Measurements from ENCODE around the gene OR8J3. TPM values are rescaled to one million over a fixed set of nuclear protein-coding genes. Genes with fewer than 3 reads are reported as not detected.

The OR8J3 gene
- total RNA-seq, 1 donor from 2014 or later, result not detected

Other genes with a start within 250 kb of the OR8J3 start
- gene OR5W2, start 225.6 kb downstream of the OR8J3 start, total RNA-seq, result not detected in 2 replicates
- gene OR5I1, start 203.8 kb downstream of the OR8J3 start, total RNA-seq, result not detected in 2 replicates
- gene OR10AG1, start 170.3 kb downstream of the OR8J3 start, total RNA-seq, result not detected in 2 replicates
- gene OR5F1, start 145.6 kb downstream of the OR8J3 start, total RNA-seq, result not detected in 2 replicates
- gene OR5AS1, start 112.5 kb downstream of the OR8J3 start, total RNA-seq, result not detected in 2 replicates
- gene OR8I2, start 46.9 kb downstream of the OR8J3 start, total RNA-seq, result not detected in 2 replicates
- not detected in 2 replicates for gene OR8H2, start 36.5 kb downstream of the OR8J3 start, total RNA-seq
- not detected in 2 replicates for gene OR8H3, start 17.8 kb downstream of the OR8J3 start, total RNA-seq
- gene OR8K5, start 20.1 kb upstream of the OR8J3 start, total RNA-seq, result not detected in 2 replicates
- gene OR5J2, start 36.4 kb upstream of the OR8J3 start, total RNA-seq, result not detected in 2 replicates
- gene OR5T2, start 94.1 kb upstream of the OR8J3 start, total RNA-seq, result not detected in 2 replicates
- gene OR5T3, start 112.1 kb upstream of the OR8J3 start, total RNA-seq, result not detected in 2 replicates
- gene OR5T1, start 134.0 kb upstream of the OR8J3 start, total RNA-seq, result not detected in 2 replicates
- gene OR8H1, start 152.1 kb upstream of the OR8J3 start, total RNA-seq, result not detected in 2 replicates
- not detected in 2 replicates for gene OR8K3, start 174.9 kb upstream of the OR8J3 start, total RNA-seq
- not detected in 2 replicates for gene OR8K1, start 205.8 kb upstream of the OR8J3 start, total RNA-seq
- gene OR8J1, start 214.1 kb upstream of the OR8J3 start, total RNA-seq, result not detected in 2 replicates
- not detected in 2 replicates for gene OR8U1, start 235.4 kb upstream of the OR8J3 start, total RNA-seq